Activated CD8-positive, alpha-beta T cell treated with anti-CD3 and anti-CD28 coated beads for 36 hours (primary cell): ENCODE results near the gene PARP1. TPM values are rescaled to one million over a fixed set of nuclear protein-coding genes. Genes with fewer than 3 reads are reported as not detected.

Experiments used
- ATAC-seq: fragments of 200-7000 bp; cut with Tn5 transposase; one replicate; pipeline ENCODE4 v1.10.0; 2021; ENCODE audit warnings: mild to moderate bottlenecking, moderate library complexity
- CTCF ChIA-PET: fragments of 350-600 bp; sonication (Branson Sonifier 250); formaldehyde crosslinking; loops from one replicate; lab custom pipeline; 2021; ENCODE audit warnings: antibody characterized with exemption; lab: Charles Lee
- POLR2A ChIA-PET: fragments of 350-600 bp; sonication (Branson Sonifier 250); formaldehyde crosslinking; loops from one replicate; lab custom pipeline; 2021; ENCODE audit warnings: antibody characterized with exemption; lab: Charles Lee
- DNase-seq: peaks from one replicate; pipeline ENCODE4 v3.0.0-alpha.2; 2020
- H3K27ac Mint-ChIP-seq: one replicate; pipeline ENCODE4 v1.8.0; 2021; ENCODE audit warnings: mild to moderate bottlenecking, mixed read lengths
- H3K27me3 Mint-ChIP-seq: one replicate; pipeline ENCODE4 v1.8.0; 2021; ENCODE audit warnings: mixed read lengths
- H3K36me3 Mint-ChIP-seq: one replicate; pipeline ENCODE4 v1.8.0; 2021; ENCODE audit warnings: low read depth, mixed read lengths
- H3K4me1 Mint-ChIP-seq: one replicate; pipeline ENCODE4 v1.8.0; 2021; ENCODE audit warnings: low read depth, mixed read lengths
- H3K4me3 Mint-ChIP-seq: one replicate; pipeline ENCODE4 v1.8.0; 2021; ENCODE audit warnings: mild to moderate bottlenecking, moderate library complexity, mixed read lengths
- H3K9me3 Mint-ChIP-seq: one replicate; pipeline ENCODE4 v1.8.0; 2021; ENCODE audit warnings: mixed read lengths
- CTCF ChIP-seq: fragments of 200-600 bp; IDR thresholded peaks from one replicate; pipeline ENCODE4 v1.8.0; 2022; ENCODE audit warnings: antibody characterized with exemption, mild to moderate bottlenecking
- intact Hi-C: fragments of 100-400 bp; cut with micrococcal nuclease; formaldehyde crosslinking; loops from one replicate; pipeline ENCODE4 v1.10.0; 2022
- total RNA-seq, 2 experiments: library from RNA; stranded (reverse); gene quantifications; one replicate each; pipeline ENCODE4 v1.2.3, GENCODE V29; 2021

The PARP1 gene
- total RNA-seq, 2 experiments from 2014 or later, result 203 to 206 TPM

- H3K36me3 Mint-ChIP-seq, result peaks cover 59% of the 10 kb centered on the region
Measured at GRCh38 chr1:226362891-226363447, 44.9 kb downstream of the PARP1 start.

GRCh38 chr1:226362361-226362760, 45.5 kb downstream of the PARP1 start:
- intact Hi-C loops, result no loop called here
- Mint-ChIP-seq H3K4me3 (no peak overlapping the region), H3K36me3 (peaks cover 53% of the 10 kb centered on the region), H3K9me3 (no peaks in the 10 kb centered on the region), H3K4me1 (no peaks in the 10 kb centered on the region), H3K27me3 (no peaks in the 10 kb centered on the region), H3K27ac (no peak overlapping the region)
- ATAC-seq, result no peak
- no peak for TF ChIP-seq CTCF
- POLR2A ChIA-PET, result no interaction called here
- CTCF ChIA-PET, result interaction anchor here (1.6 kb wide), 1 partner anchor 237 kb away, joined by 4 read pairs; no protein-coding TSS in a partner anchor
- DNase-seq, result no peak

More at GRCh38 chr1:226362891-226363447, 44.9 kb downstream of the PARP1 start:
- Mint-ChIP-seq H3K27ac (no peak overlapping the region), H3K4me3 (no peak overlapping the region), H3K9me3 (no peaks in the 10 kb centered on the region), H3K27me3 (no peaks in the 10 kb centered on the region), H3K4me1 (no peaks in the 10 kb centered on the region)
- DNase-seq (no peak), ATAC-seq (no peak)
- intact Hi-C loops, result no loop called here
- POLR2A ChIA-PET, result no interaction called here
- CTCF ChIA-PET, result interaction anchor here (1.6 kb wide), 1 partner anchor 237 kb away, joined by 4 read pairs; no protein-coding TSS in a partner anchor
- TF ChIP-seq CTCF, result no peak

GRCh38 chr1:226360106-226360746, 47.7 kb downstream of the PARP1 start:
- no peak for DNase-seq
- no peaks in the 10 kb centered on the region for H3K9me3 Mint-ChIP-seq
- H3K4me3 Mint-ChIP-seq, result no peak overlapping the region
- ATAC-seq, result no peak
- intact Hi-C loops, result no loop called here
- H3K4me1 Mint-ChIP-seq, result no peaks in the 10 kb centered on the region
- peaks cover 46% of the 10 kb centered on the region for H3K36me3 Mint-ChIP-seq
- CTCF ChIA-PET, result interaction anchor here (1.0 kb wide), 1 partner anchor 235 kb away, joined by 3 read pairs; no protein-coding TSS in a partner anchor
- TF ChIP-seq CTCF, result no peak
- POLR2A ChIA-PET, result no interaction called here
- H3K27ac Mint-ChIP-seq, result no peak overlapping the region
- no peaks in the 10 kb centered on the region for H3K27me3 Mint-ChIP-seq

- intact Hi-C loops, result no loop called here
- ATAC-seq, result no peak
- POLR2A ChIA-PET, result no interaction called here
- CTCF ChIA-PET, result no interaction called here
- no peaks in the 10 kb centered on the region for H3K9me3 Mint-ChIP-seq
- no peaks in the 10 kb centered on the region for H3K27me3 Mint-ChIP-seq
- peaks cover 32% of the 10 kb centered on the region for H3K36me3 Mint-ChIP-seq
- no peaks in the 10 kb centered on the region for H3K4me1 Mint-ChIP-seq
- no peak overlapping the region for H3K27ac Mint-ChIP-seq
- TF ChIP-seq CTCF, result no peak
- H3K4me3 Mint-ChIP-seq, result no peak overlapping the region
- no peak for DNase-seq
Measured at GRCh38 chr1:226357416-226357815, 50.5 kb downstream of the PARP1 start.
